Activated B cell treated with CpG ODN at 0.5 μM for 24 hours (primary cell): ENCODE data around the gene DGKB. TPM values are rescaled to one million over a fixed set of nuclear protein-coding genes. Genes with fewer than 3 reads are reported as not detected.

Experiments
- ATAC-seq: fragments of 200-7000 bp; cut with Tn5 transposase; one replicate; pipeline ENCODE4 v1.10.0; 2021; ENCODE audit warnings: low read depth, mild to moderate bottlenecking, moderate library complexity
- CTCF ChIA-PET: fragments of 350-600 bp; sonication (Branson Sonifier 250); formaldehyde crosslinking; loops from one replicate; lab custom pipeline; 2021; ENCODE audit warnings: antibody characterized with exemption; lab: Charles Lee
- POLR2A ChIA-PET: fragments of 350-600 bp; sonication (Branson Sonifier 250); formaldehyde crosslinking; loops from one replicate; lab custom pipeline; 2021; ENCODE audit warnings: antibody characterized with exemption; lab: Charles Lee
- DNase-seq: peaks from one replicate; pipeline ENCODE4 v3.0.0; 2022
- H3K27ac Mint-ChIP-seq: one replicate; pipeline ENCODE4 v1.8.0; 2020; ENCODE audit warnings: mixed read lengths
- H3K27me3 Mint-ChIP-seq: one replicate; pipeline ENCODE4 v1.8.0; 2021; ENCODE audit warnings: mixed read lengths
- H3K36me3 Mint-ChIP-seq: one replicate; pipeline ENCODE4 v1.8.0; 2021; ENCODE audit warnings: low read depth, mixed read lengths
- H3K4me1 Mint-ChIP-seq: one replicate; pipeline ENCODE4 v1.8.0; 2021; ENCODE audit warnings: mixed read lengths
- H3K4me3 Mint-ChIP-seq: one replicate; pipeline ENCODE4 v1.8.0; 2020; ENCODE audit warnings: mild to moderate bottlenecking, mixed read lengths
- H3K9me3 Mint-ChIP-seq: one replicate; pipeline ENCODE4 v1.8.0; 2020; ENCODE audit warnings: mixed read lengths
- intact Hi-C: fragments of 100-400 bp; cut with micrococcal nuclease; formaldehyde crosslinking; loops from one replicate; pipeline ENCODE4 v1.15.1; 2024
- total RNA-seq: library from RNA; stranded (reverse); gene quantifications from 2 replicates; pipeline ENCODE4 v1.2.3, GENCODE V29; 2022
- TF ChIP-seq, protein P1 (sequence below): fragments of 200-600 bp; IDR thresholded peaks from one replicate; pipeline ENCODE4 v1.8.0; 2022; ENCODE audit warnings: antibody characterized with exemption, mild to moderate bottlenecking

Gene DGKB
- total RNA-seq, 1 donor from 2014 or later: not detected

DNA sequence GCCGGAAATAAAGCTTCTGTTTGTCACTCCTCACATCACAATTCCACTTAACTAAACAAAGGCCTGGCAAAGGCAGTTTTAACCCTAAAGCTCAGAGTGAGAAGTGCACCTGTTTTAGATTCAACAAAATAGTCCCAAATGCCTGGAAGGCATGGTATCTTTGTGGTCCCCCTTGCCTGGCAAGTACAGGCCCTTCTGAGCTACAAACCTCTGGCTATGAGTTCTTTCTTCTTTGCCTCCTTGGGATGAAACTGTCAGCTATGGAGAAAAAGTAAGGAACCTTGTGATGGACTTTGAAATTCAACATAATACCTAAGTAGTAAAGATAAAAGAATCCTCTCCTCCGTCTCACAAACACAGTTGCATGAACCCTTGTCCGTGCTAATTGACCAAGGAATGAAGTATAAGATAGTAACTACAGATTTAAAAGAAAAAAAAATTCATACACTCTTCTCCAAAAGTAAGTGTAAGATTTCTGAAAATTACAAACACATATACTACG, 668.6 kb downstream of the DGKB start:
- Mint-ChIP-seq H3K27me3 (no peaks in the 10 kb centered on the region), H3K4me1 (no peaks in the 10 kb centered on the region), H3K9me3 (peaks cover 4% of the 10 kb centered on the region), H3K36me3 (no peaks in the 10 kb centered on the region), H3K4me3 (no peak overlapping the region), H3K27ac (no peak overlapping the region)
- no peak for DNase-seq
- CTCF ChIA-PET: no interaction called here
- intact Hi-C loops: no loop called here
- TF ChIP-seq, protein P1, sequence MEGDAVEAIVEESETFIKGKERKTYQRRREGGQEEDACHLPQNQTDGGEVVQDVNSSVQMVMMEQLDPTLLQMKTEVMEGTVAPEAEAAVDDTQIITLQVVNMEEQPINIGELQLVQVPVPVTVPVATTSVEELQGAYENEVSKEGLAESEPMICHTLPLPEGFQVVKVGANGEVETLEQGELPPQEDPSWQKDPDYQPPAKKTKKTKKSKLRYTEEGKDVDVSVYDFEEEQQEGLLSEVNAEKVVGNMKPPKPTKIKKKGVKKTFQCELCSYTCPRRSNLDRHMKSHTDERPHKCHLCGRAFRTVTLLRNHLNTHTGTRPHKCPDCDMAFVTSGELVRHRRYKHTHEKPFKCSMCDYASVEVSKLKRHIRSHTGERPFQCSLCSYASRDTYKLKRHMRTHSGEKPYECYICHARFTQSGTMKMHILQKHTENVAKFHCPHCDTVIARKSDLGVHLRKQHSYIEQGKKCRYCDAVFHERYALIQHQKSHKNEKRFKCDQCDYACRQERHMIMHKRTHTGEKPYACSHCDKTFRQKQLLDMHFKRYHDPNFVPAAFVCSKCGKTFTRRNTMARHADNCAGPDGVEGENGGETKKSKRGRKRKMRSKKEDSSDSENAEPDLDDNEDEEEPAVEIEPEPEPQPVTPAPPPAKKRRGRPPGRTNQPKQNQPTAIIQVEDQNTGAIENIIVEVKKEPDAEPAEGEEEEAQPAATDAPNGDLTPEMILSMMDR: no peak
- POLR2A ChIA-PET: no interaction called here
- ATAC-seq: no peak

- no peaks in the 10 kb centered on the region for H3K4me1 Mint-ChIP-seq
- DNase-seq (no peak), ATAC-seq (no peak)
- H3K36me3 Mint-ChIP-seq: no peaks in the 10 kb centered on the region
- H3K4me3 Mint-ChIP-seq: no peak overlapping the region
- POLR2A ChIA-PET: no interaction called here
- CTCF ChIA-PET: no interaction called here
- intact Hi-C loops: no loop called here
- peaks cover 4% of the 10 kb centered on the region for H3K9me3 Mint-ChIP-seq
- H3K27ac Mint-ChIP-seq: no peak overlapping the region
- TF ChIP-seq, protein P1: no peak
- H3K27me3 Mint-ChIP-seq: no peaks in the 10 kb centered on the region
Observed at GRCh38 chr7:14233076-14233867, 669.3 kb downstream of the DGKB start.

- TF ChIP-seq, protein P1: no peak
- Mint-ChIP-seq H3K27ac (no peak overlapping the region), H3K4me1 (no peaks in the 10 kb centered on the region), H3K9me3 (peaks cover 4% of the 10 kb centered on the region), H3K4me3 (no peak overlapping the region), H3K27me3 (no peaks in the 10 kb centered on the region), H3K36me3 (no peaks in the 10 kb centered on the region)
- no peak for ATAC-seq
- ChIA-PET CTCF (no interaction called here), POLR2A (no interaction called here)
- intact Hi-C loops: no loop called here
- DNase-seq: no peak
Observed at GRCh38 chr7:14229047-14229446, 673.5 kb downstream of the DGKB start.

DNA sequence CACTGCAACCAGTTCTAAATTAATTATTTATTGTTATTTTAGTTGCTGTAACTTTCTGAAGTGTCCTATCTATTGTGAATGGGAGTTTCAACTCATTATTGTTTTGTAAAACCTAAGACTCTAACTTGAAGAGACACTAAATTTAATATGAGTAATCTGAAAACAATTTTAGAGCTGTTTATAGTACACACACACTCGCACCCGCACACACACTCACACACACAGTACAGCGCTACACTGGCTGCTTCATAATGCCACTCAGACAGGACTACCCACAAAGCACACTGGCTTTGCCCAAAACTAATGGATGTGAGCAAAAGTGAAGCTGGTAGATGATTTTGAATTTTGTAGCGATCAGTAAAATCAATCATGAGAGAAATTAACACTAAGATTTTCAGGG, 674.2 kb downstream of the DGKB start:
- H3K27me3 Mint-ChIP-seq: no peaks in the 10 kb centered on the region
- H3K4me1 Mint-ChIP-seq: no peaks in the 10 kb centered on the region
- no peak overlapping the region for H3K4me3 Mint-ChIP-seq
- no peak overlapping the region for H3K27ac Mint-ChIP-seq
- DNase-seq: no peak
- intact Hi-C loops: no loop called here
- ATAC-seq: no peak
- TF ChIP-seq, protein P1: no peak
- H3K9me3 Mint-ChIP-seq: peaks cover 4% of the 10 kb centered on the region
- H3K36me3 Mint-ChIP-seq: no peaks in the 10 kb centered on the region
- ChIA-PET CTCF (no interaction called here), POLR2A (no interaction called here)

GRCh38 chr7:14226126-14226525, 676.4 kb downstream of the DGKB start:
- H3K4me1 Mint-ChIP-seq: no peaks in the 10 kb centered on the region
- ChIA-PET POLR2A (no interaction called here), CTCF (no interaction called here)
- TF ChIP-seq, protein P1: no peak
- H3K4me3 Mint-ChIP-seq: no peak overlapping the region
- intact Hi-C loops: no loop called here
- H3K36me3 Mint-ChIP-seq: no peaks in the 10 kb centered on the region
- H3K27me3 Mint-ChIP-seq: no peaks in the 10 kb centered on the region
- no peak overlapping the region for H3K27ac Mint-ChIP-seq
- ATAC-seq (no peak), DNase-seq (no peak)
- H3K9me3 Mint-ChIP-seq: peaks cover 4% of the 10 kb centered on the region
